HUES64 (cell line): ENCODE data around the gene DEFB123.
"Not testable (repeated sequence)": the region's sequence is repeated elsewhere in the genome, so short reads cannot be mapped to it uniquely, and the experiment has no call there.

Source experiments
- H3K27ac ChIP-seq: 2 replicates; pipeline ENCODE4 v1.7.0; 2013; ENCODE audit warnings: low read depth, low read length, inconsistent platforms
- H3K27me3 ChIP-seq: 2 replicates; pipeline ENCODE4 v1.6.1; 2013; ENCODE audit warnings: mild to moderate bottlenecking, low read length; ENCODE audit not compliant: insufficient read depth
- H3K36me3 ChIP-seq: 2 replicates; pipeline ENCODE4 v1.6.1; 2013; ENCODE audit warnings: mild to moderate bottlenecking, low read length; ENCODE audit not compliant: insufficient read depth
- H3K4me1 ChIP-seq: 2 replicates; pipeline ENCODE4 v1.6.1; 2013; ENCODE audit warnings: mild to moderate bottlenecking, low read length, moderate library complexity; ENCODE audit not compliant: insufficient read depth
- H3K4me3 ChIP-seq: 2 replicates; pipeline ENCODE4 v1.5.1; 2013; ENCODE audit warnings: mild to moderate bottlenecking, low read length, moderate library complexity
- H3K9ac ChIP-seq: 2 replicates; pipeline ENCODE4 v1.6.1; 2013; ENCODE audit warnings: mild to moderate bottlenecking, low read depth, low read length
- H3K9me3 ChIP-seq: 2 replicates; pipeline ENCODE4 v1.6.1; 2013; ENCODE audit warnings: low read depth, low read length; ENCODE audit not compliant: insufficient read depth
- WGBS: fragments of 150-250, 120-280 bp; methylation state at CpG from one replicate; pipeline ENCODE4 v1.1.7; 2013; ENCODE audit warnings: missing lambda C conversion rate; 5-methylcytosine and 5-hydroxymethylcytosine counted together

DEFB123 gene

DNA sequence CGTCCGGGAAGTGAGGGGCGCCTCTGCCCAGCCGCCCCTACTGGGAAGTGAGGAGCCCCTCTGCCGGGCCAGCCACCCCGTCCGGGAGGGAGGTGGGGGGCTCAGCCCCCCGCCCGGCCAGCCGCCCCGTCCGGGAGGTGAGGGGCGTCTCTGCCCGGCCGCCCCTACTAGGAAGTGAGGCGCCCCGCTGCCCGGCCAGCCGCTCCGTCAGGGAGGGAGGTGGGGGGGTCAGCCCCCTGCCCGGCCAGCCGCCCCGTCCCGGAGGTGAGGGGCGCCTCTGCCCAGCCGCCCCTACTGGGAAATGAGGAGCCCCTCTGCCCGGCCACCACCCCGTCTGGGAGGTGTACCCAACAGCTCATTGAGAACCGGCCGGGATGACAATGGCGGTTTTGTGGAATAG lies 12.9 kb upstream of the DEFB123 start:
- H3K27ac ChIP-seq, H3K36me3 ChIP-seq, H3K4me1 ChIP-seq, H3K9ac ChIP-seq, H3K4me3 ChIP-seq, H3K27me3 ChIP-seq: not testable (repeated sequence)
- peaks cover 68% of the 10 kb centered on the region for H3K9me3 ChIP-seq
- 95% methylated on average over 30 of the region's 31 CpGs for WGBS

DNA sequence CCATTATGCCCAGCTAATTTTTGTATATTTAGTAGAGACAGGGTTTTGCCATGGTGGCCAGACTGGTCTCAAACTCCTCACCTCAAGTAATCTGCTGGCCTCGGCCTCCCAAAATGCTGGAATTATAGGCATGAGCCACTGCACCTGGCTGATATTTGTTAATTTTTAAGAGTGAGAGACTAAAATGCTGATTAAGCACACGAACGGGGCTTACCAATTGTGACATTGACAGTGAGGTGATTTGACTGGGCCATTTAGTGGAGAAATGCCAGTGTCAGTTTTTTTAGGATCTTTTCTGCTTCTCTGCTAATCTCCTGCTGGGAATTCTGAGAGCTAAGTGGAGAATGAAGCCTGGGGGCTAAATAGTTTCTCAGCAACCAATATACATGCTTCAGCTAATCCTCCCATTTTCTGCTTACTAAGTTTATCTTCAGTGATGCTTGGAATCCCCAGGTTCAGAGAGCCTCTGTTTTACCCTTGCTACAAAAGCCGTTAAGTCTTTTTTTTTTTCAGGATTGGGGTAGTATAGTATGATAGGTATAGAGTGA lies 9.8 kb upstream of the DEFB123 start:
- 70% methylated on average over 4 of the region's 4 CpGs for WGBS
- no peak overlapping the region for H3K9ac ChIP-seq
- H3K4me3 ChIP-seq: no peak overlapping the region
- no peaks in the 10 kb centered on the region for H3K36me3 ChIP-seq
- H3K27ac ChIP-seq: no peak overlapping the region
- H3K27me3 ChIP-seq: no peaks in the 10 kb centered on the region
- peaks cover 61% of the 10 kb centered on the region for H3K9me3 ChIP-seq
- H3K4me1 ChIP-seq: no peaks in the 10 kb centered on the region

DNA sequence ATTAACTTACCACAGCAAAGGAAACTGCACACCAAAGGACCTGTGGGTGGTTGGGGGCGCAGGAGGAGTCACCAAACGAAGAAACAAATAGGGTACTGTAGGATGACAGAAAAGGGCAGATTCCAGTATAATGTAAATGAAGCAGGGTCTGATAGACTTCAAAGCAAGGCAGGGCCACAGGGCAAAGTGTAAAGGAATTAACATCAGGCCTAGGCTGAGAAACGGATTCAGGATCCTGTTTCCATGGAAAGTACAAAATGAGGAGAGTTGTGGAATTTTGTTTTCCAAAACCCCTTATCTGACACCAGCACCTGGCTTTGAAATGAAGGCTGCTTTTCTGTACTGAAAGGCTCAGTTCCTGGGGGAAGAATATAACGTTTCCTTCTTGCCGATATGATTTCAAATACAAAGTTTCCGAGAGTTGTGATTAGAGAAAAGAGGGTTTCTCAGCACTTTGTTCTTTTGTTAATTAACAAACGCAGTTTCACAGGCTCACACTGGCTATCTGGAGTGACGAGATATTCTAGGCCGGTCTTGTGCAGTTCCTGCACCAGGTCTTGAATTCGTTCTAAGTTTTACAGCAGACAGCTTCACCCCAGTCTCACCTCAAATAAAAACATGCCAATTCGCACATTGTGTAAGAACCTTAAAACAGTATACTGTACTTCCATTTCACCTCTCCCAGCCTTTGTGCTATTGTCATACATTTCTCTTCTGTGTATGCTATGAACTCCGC lies 5.8 kb downstream of the DEFB123 start:
- 77% methylated on average over 12 of the region's 12 CpGs for WGBS
- Histone ChIP-seq H3K27ac (no peak overlapping the region), H3K27me3 (no peaks in the 10 kb centered on the region), H3K4me1 (no peaks in the 10 kb centered on the region), H3K36me3 (no peaks in the 10 kb centered on the region), H3K4me3 (no peak overlapping the region), H3K9me3 (peaks cover 81% of the 10 kb centered on the region), H3K9ac (no peak overlapping the region)

DNA sequence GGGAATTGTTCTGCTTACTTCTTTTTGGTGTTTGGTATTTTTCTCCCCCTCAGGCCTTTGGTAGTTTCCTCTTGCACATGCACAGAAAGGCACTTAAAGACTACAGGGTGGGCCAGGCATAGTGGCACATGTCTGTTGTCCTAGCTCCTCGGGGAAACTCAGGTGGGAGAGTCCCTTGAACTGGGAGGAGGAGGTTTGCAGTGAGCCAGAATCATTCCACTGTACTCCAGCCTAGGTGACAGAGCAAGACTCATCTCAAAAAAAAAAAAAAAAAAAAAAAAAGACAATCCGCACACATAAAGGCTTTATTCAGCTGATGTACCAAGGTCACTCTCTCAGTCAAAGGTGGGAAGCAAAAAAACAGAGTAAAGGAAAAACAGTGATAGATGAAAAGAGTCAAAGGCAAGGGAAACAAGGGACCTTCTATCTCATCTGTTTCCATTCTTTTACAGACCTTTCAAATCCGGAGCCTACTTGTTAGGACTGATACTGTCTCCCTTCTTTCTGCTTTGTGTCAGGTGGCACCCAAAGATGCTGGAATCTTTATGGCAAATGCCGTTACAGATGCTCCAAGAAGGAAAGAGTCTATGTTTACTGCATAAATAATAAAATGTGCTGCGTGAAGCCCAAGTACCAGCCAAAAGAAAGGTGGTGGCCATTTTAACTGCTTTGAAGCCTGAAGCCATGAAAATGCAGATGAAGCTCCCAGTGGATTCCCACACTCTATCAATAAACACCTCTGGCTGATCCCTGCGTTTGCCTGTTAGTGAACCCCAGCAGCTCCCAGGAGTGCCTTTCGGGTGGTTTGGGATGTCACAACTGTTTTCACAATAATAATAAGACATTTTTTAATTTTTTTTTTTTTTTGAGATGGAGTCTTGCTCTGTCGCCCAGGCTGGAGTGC lies 9.3 kb downstream of the DEFB123 start:
- 78% methylated on average over 7 of the region's 8 CpGs for WGBS
- Histone ChIP-seq H3K9ac (no peak overlapping the region), H3K36me3 (no peaks in the 10 kb centered on the region)

DNA sequence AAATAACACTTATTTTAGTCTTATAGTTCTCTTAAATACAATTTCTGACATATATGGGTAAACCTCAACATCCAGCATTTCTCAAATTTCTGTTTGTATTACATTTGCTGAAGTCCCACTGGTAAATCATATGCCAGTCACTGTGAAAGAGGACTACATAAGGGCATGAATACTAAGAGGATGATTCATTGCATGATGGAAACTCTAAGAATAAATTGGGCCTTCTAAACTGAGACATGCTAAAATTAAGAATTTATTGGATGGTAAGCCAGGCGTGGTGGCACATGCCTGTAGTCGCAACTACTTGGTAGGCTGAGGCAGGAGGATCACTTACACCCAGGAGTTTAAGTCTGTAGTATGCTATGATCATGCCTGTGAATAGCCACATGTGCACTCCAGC lies 12.1 kb downstream of the DEFB123 start:
- Histone ChIP-seq H3K4me1 (no peaks in the 10 kb centered on the region), H3K9ac (no peak overlapping the region), H3K36me3 (no peaks in the 10 kb centered on the region), H3K27ac (no peak overlapping the region), H3K9me3 (peaks cover 44% of the 10 kb centered on the region), H3K27me3 (no peaks in the 10 kb centered on the region), H3K4me3 (no peak overlapping the region)
- 66% methylated on average over 2 of the region's 2 CpGs for WGBS

More for the DNA sequence above, 9.3 kb downstream of the DEFB123 start:
- Histone ChIP-seq H3K9me3 (peaks cover 59% of the 10 kb centered on the region), H3K4me3 (no peak overlapping the region), H3K27ac (no peak overlapping the region), H3K27me3 (no peaks in the 10 kb centered on the region), H3K4me1 (no peaks in the 10 kb centered on the region)

DNA sequence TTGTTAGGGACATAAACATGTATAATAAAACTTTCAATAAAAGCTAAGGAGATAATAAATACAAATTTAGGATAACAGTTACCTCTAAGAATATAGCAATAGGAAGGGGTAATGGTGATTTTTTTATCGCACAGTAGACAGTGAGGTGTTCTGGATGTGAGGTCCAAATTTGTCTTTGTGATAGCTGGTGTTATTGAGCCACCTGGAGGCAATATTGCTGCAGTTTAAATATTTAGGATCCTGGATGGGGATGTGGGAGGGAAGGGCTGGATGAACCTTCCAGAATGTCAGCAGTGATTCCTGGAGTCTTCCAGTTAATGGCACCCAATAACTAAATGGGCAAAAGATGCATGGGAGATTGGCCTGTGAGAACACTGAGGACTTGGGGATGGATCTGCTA lies 13.9 kb downstream of the DEFB123 start:
- 100% methylated on average over 1 of the region's 1 CpG for WGBS
- H3K4me1 ChIP-seq: no peaks in the 10 kb centered on the region
- no peak overlapping the region for H3K4me3 ChIP-seq
- H3K27ac ChIP-seq: no peak overlapping the region
- no peaks in the 10 kb centered on the region for H3K27me3 ChIP-seq
- H3K36me3 ChIP-seq: no peaks in the 10 kb centered on the region
- peaks cover 35% of the 10 kb centered on the region for H3K9me3 ChIP-seq
- no peak overlapping the region for H3K9ac ChIP-seq

DNA sequence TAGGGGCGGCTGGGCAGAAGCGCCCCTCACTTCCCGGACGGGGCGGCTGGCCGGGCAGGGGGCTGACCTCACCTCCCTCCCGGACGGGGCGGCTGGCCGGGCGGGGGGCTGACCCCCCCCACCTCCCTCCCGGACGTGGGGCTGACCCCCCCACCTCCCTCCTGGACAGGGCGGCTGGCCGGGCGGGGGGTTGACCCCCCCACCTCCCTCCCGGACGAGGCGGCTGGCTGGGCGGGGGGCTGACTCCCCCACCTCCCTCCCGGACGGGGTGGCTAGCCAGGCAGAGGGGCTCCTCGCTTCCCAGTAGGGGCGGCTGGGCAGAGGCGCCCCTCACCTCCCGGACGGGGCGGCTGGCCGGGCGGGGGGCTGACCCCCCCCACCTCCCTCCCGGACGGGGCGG lies 30.5 kb downstream of the DEFB123 start:
- WGBS: 99% methylated on average over 7 of the region's 33 CpGs
- H3K9ac ChIP-seq, H3K36me3 ChIP-seq, H3K4me1 ChIP-seq, H3K4me3 ChIP-seq, H3K27me3 ChIP-seq, H3K27ac ChIP-seq: not testable (repeated sequence)
- peaks cover 48% of the 10 kb centered on the region for H3K9me3 ChIP-seq

- Histone ChIP-seq H3K4me3 (no peak overlapping the region), H3K4me1 (no peaks in the 10 kb centered on the region), H3K36me3 (no peaks in the 10 kb centered on the region), H3K9me3 (peaks cover 55% of the 10 kb centered on the region), H3K27me3 (no peaks in the 10 kb centered on the region), H3K9ac (no peak overlapping the region), H3K27ac (no peak overlapping the region)
- 58% methylated on average over 7 of the region's 8 CpGs for WGBS
Measured at GRCh38 chr20:31472395-31473330, 32.2 kb downstream of the DEFB123 start.

DNA sequence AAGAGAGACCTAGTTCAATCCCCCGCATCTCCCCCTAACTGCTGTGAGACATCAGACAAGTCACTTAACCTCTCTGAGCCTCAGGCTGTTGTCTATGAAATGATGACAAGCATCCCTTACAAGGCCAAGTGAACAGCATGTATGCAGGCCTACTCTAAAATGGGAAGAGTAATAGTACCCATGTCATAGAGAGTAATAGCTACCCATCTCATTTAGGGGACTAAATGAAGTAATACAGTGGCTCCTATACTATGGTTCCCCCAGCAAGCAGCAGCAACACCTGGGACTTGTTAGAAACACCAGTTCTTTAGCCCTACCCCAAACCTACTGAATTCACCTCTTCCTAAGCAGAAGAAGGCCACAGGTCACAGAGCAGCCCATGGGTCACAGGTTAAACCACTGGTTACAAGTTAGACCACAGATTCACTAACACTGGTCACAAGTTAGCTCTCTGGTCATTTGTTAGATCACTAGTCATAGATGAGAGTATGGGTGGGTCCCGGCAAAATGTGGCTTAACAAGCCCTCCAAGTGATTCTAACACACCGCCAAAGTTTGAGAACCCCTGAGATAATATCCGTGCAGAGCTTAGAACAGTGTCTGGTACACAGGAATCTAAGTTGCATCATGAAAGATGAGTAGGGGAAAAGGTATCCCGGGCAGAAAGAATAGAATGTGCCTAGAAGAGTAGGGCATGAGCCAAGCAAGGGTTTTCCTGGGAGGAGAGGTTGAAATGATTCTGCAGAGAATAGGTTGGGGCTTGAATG lies 33.1 kb downstream of the DEFB123 start:
- Histone ChIP-seq H3K36me3 (no peaks in the 10 kb centered on the region), H3K9me3 (peaks cover 56% of the 10 kb centered on the region), H3K9ac (no peak overlapping the region), H3K27ac (no peak overlapping the region), H3K27me3 (no peaks in the 10 kb centered on the region), H3K4me3 (no peak overlapping the region), H3K4me1 (no peaks in the 10 kb centered on the region)
- WGBS: 82% methylated on average over 5 of the region's 5 CpGs

DNA sequence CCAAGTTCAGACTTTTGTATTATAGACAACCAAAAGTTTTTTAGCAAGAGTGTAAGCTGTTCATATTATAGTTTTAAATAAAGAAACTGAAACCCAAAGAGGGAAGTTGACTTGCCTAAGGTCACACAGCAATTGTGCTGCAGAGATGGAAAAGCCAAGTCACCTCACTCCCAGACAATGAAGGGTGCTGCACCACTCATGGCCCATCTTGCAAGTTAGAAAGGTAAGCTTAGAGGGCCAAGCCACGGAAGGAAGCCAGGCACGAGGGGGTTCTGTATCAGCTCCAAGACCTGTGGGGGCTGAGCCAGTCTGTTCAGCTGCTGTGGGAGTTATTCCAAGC lies 33.6 kb downstream of the DEFB123 start:
- no peaks in the 10 kb centered on the region for H3K4me1 ChIP-seq
- H3K36me3 ChIP-seq: no peaks in the 10 kb centered on the region
- H3K9ac ChIP-seq: no peak overlapping the region
- 43% methylated on average over 2 of the region's 2 CpGs for WGBS
- no peak overlapping the region for H3K27ac ChIP-seq
- no peaks in the 10 kb centered on the region for H3K27me3 ChIP-seq
- H3K4me3 ChIP-seq: no peak overlapping the region
- H3K9me3 ChIP-seq: peaks cover 60% of the 10 kb centered on the region
